ENCODE measurements around the gene B3GALT6.

- TF ChIP-seq EZH2phosphoT487 (IDR thresholded peaks at IDR 0.05; ENCODE audit: low read length) (no peak), CTCF (IDR thresholded peaks at IDR 0.05; ENCODE audit: low read length) (no peak; the same call in 1 of the 2 replicates), EZH2 (optimal IDR thresholded peaks at IDR 0.05; ENCODE audit: low read depth, low read length) (no peak)
Observed at GRCh38 chr1:1272341-1273208, 40.5 kb downstream of the B3GALT6 start.
